HepG2 (cell line): ENCODE results near the gene SLC51B. TPM values are rescaled to one million over a fixed set of nuclear protein-coding genes. Genes with fewer than 3 reads are reported as not detected.

Source experiments
- AHR ChIP-seq: IDR thresholded peaks from 2 replicates; pipeline ENCODE4 v1.6.1; 2018; ENCODE audit warnings: missing genetic modification reagents, missing compliant biosample characterization
- ATRX ChIP-seq: sonication (generic); formaldehyde crosslinking; IDR thresholded peaks from 2 replicates; pipeline ENCODE4 v1.4.0; 2020; ENCODE audit warnings: missing genetic modification reagents, borderline replicate concordance
- CEBPB ChIP-seq: IDR thresholded peaks from 2 replicates; pipeline ENCODE4 v1.6.1; 2011; ENCODE audit warnings: low read depth, low read length, improper control_type of control experiment, borderline replicate concordance
- ELK4 ChIP-seq: sonication (generic); formaldehyde crosslinking; IDR thresholded peaks from 2 replicates; pipeline ENCODE4 v1.9.0; 2021; ENCODE audit warnings: missing genetic modification reagents, borderline replicate concordance
- EP300 ChIP-seq, 3 experiments: sonication (generic) in 1 of 3; formaldehyde crosslinking in 1 of 3; IDR thresholded peaks; 2 replicates each; pipeline versions ENCODE4 v1.5.1 to v1.6.1; 2011 to 2020; ENCODE audit warnings: low read depth in 2 of 3, low read length in 2 of 3, borderline replicate concordance in 1 of 3, improper control_type of control experiment in 1 of 3, mild to moderate bottlenecking in 1 of 3, missing genetic modification reagents in 1 of 3, moderate library complexity in 1 of 3
- FOXA1 ChIP-seq, 2 experiments: fragments of 450-650 bp in 1 of 2; sonication (generic) in 1 of 2; formaldehyde crosslinking in 1 of 2; IDR thresholded peaks; 2 replicates each; pipeline versions ENCODE4 v1.4.0 to v1.6.1; 2016 to 2020; ENCODE audit warnings: missing genetic modification reagents in 1 of 2
- HMG20B ChIP-seq: conservative IDR thresholded peaks from 2 replicates; pipeline ENCODE4 v1.6.1; 2016; ENCODE audit warnings: missing genetic modification reagents, missing compliant biosample characterization
- JARID2 ChIP-seq: sonication (generic); formaldehyde crosslinking; IDR thresholded peaks from 2 replicates; pipeline ENCODE4 v1.8.1; 2023; ENCODE audit warnings: missing genetic modification reagents, inconsistent platforms; ENCODE audit not compliant: insufficient replicate concordance
- MAFG ChIP-seq: sonication (generic); formaldehyde crosslinking; IDR thresholded peaks from 2 replicates; pipeline ENCODE4 v1.5.1; 2020; ENCODE audit warnings: mild to moderate bottlenecking, missing genetic modification reagents
- MXD4 ChIP-seq: IDR thresholded peaks from 2 replicates; pipeline ENCODE4 v1.6.1; 2016; ENCODE audit warnings: mild to moderate bottlenecking, missing biosample characterization, missing genetic modification reagents
- POGK ChIP-seq: sonication (generic); formaldehyde crosslinking; conservative IDR thresholded peaks from 2 replicates; pipeline ENCODE4 v1.8.0; 2022; ENCODE audit warnings: mild to moderate bottlenecking, moderate library complexity, missing genetic modification reagents
- SIN3B ChIP-seq: fragments of 150-350 bp; IDR thresholded peaks from 2 replicates; pipeline ENCODE4 v1.6.1; 2014; ENCODE audit warnings: low read length
- SMAD1 ChIP-seq: sonication (generic); formaldehyde crosslinking; IDR thresholded peaks from 2 replicates; pipeline ENCODE4 v1.4.0; 2020; ENCODE audit warnings: missing genetic modification reagents, low read depth, mild to moderate bottlenecking, borderline replicate concordance
- SP2 ChIP-seq: sonication (generic); formaldehyde crosslinking; IDR thresholded peaks from 2 replicates; pipeline ENCODE4 v1.5.1; 2020; ENCODE audit warnings: mild to moderate bottlenecking, missing genetic modification reagents
- TEF ChIP-seq: sonication (generic); formaldehyde crosslinking; IDR thresholded peaks from 2 replicates; pipeline ENCODE4 v1.5.0; 2020; ENCODE audit warnings: missing genetic modification reagents
- TMF1 ChIP-seq: sonication (generic); formaldehyde crosslinking; IDR thresholded peaks from 2 replicates; pipeline ENCODE4 v1.8.1; 2022; ENCODE audit warnings: low read depth, missing genetic modification reagents
- ZBED4 ChIP-seq: sonication (generic); formaldehyde crosslinking; IDR thresholded peaks from 2 replicates; pipeline ENCODE4 v1.4.0; 2020; ENCODE audit warnings: missing genetic modification reagents, borderline replicate concordance
- ZBTB25 ChIP-seq: IDR thresholded peaks from 2 replicates; pipeline ENCODE4 v1.6.1; 2018; ENCODE audit warnings: missing genetic modification reagents
- ZBTB38 ChIP-seq: sonication (generic); formaldehyde crosslinking; IDR thresholded peaks from 2 replicates; pipeline ENCODE4 v1.5.1; 2020; ENCODE audit warnings: mild to moderate bottlenecking, missing genetic modification reagents
- polyA plus RNA-seq, 8 experiments: library from polyadenylated mRNA; depleted of rRNA in 3 of 8; stranded (reverse) in 7 of 8; unstranded in 1 of 8; fragments of >200 nt; fragmentation: Illumina TruSeq in 4 of 8; extraction: Trizol in 4 of 8; gene quantifications; 2 replicates each; pipeline versions ENCODE4 v1.2.1 to v1.2.3, GENCODE V29; 2011 to 2016; ENCODE audit warnings: low read depth in 4 of 8, missing spikeins in 1 of 8, mixed read lengths in 1 of 8; ENCODE audit not compliant: insufficient read depth in 1 of 8
- total RNA-seq, 5 experiments: library from RNA; depleted of rRNA; stranded (reverse); fragments of >200 nt; fragmentation: Illumina TruSeq; extraction: Trizol; gene quantifications; 2 replicates each; pipeline ENCODE4 v1.2.3, GENCODE V29; 2016; ENCODE audit warnings: low read depth in 1 of 5

SLC51B gene
- total and polyA plus RNA-seq, 2 of the 13 experiments (the other 11 are each of a cell fraction or from before 2014, with no cell fraction given) = 14.9 to 17.1 TPM

- TF ChIP-seq ZBTB38 (CRISPR knock-in tag) = peak; percentile 63; the same call in 1 of the 2 replicates
- peak; percentile 46; the same call in 1 of the 2 replicates for TF ChIP-seq ZBTB25 (CRISPR knock-in tag)
- no peak for TF ChIP-seq CEBPB
- peak; percentile 37; the same call in 1 of the 2 replicates for TF ChIP-seq ZBED4 (CRISPR knock-in tag)
- no peak for TF ChIP-seq JARID2 (CRISPR knock-in tag)
- TF ChIP-seq ELK4 (CRISPR knock-in tag) = no peak
- TF ChIP-seq EP300 (IDR thresholded peaks at IDR 0.05; ENCODE audit: low read depth in 2 of 2, low read length in 2 of 2) = 0 out of 4 replicates have a peak, but pooled peaks of 1 of the 2 experiments have one; percentile 15
- TF ChIP-seq EP300 (CRISPR knock-in tag; IDR thresholded peaks at IDR 0.05; ENCODE audit: borderline replicate concordance) = no peak; the same call in 1 of the 2 replicates
- no peak for TF ChIP-seq MAFG (CRISPR knock-in tag)
- TF ChIP-seq MXD4 (CRISPR knock-in tag) = peak; percentile 65; the same call in 1 of the 2 replicates
- 0 out of 2 replicates have a peak, but pooled peaks have one; percentile 50 for TF ChIP-seq TMF1 (CRISPR knock-in tag)
- no peak for TF ChIP-seq SP2 (CRISPR knock-in tag)
- no peak for TF ChIP-seq FOXA1 (IDR thresholded peaks at IDR 0.05)
- TF ChIP-seq FOXA1 (CRISPR knock-in tag; IDR thresholded peaks at IDR 0.05) = peak; percentile 72
- TF ChIP-seq SMAD1 (CRISPR knock-in tag) = peak; percentile 49; the same call in 1 of the 2 replicates
- no peak for TF ChIP-seq ATRX (CRISPR knock-in tag)
- no peak for TF ChIP-seq TEF
- TF ChIP-seq POGK (CRISPR knock-in tag) = 0 out of 2 replicates have a peak, but pooled peaks have one; percentile 62
- peak; percentile 77 for TF ChIP-seq HMG20B (CRISPR knock-in tag)
- 0 out of 2 replicates have a peak, but pooled peaks have one; percentile 30 for TF ChIP-seq SIN3B
- TF ChIP-seq AHR (CRISPR knock-in tag) = no peak
Measured at GRCh38 chr15:65032801-65033537, 12.2 kb upstream of the SLC51B start (continued).
